Fibroblast of villous mesenchyme (primary cell): ENCODE measurements around the gene MDM2. TPM values are rescaled to one million over a fixed set of nuclear protein-coding genes. Genes with fewer than 3 reads are reported as not detected.

Experiments used
- DNase-seq: peaks from one replicate; pipeline ENCODE4 v3.0.0-alpha.2; 2010; ENCODE audit warnings: low read depth
- H3K4me3 ChIP-seq: 2 replicates; pipeline ENCODE4 v1.5.1; 2011; ENCODE audit warnings: low read depth, mild to moderate bottlenecking, low read length
- CTCF ChIP-seq: IDR thresholded peaks from 2 replicates; pipeline ENCODE4 v1.5.1; 2012; ENCODE audit warnings: low read depth, mild to moderate bottlenecking, low read length; ENCODE audit not compliant: insufficient read depth
- total RNA-seq: library from RNA; depleted of rRNA; stranded (reverse); fragments of >200 nt; gene quantifications from 2 replicates; pipeline ENCODE4 v1.2.3, GENCODE V29; 2012

MDM2 gene
- total RNA-seq, 1 donor, result 245 TPM

GRCh38 chr12:68773582-68773981, 34.4 kb upstream of the MDM2 start:
- TF ChIP-seq CTCF, result no peak
- DNase-seq, result peak; percentile 32
- H3K4me3 ChIP-seq, result no peak overlapping the region

GRCh38 chr12:68775121-68775630, 32.8 kb upstream of the MDM2 start:
- TF ChIP-seq CTCF, result no peak
- no peak for DNase-seq
- no peak overlapping the region for H3K4me3 ChIP-seq

- no peak for TF ChIP-seq CTCF
- DNase-seq, result no peak
- no peak overlapping the region for H3K4me3 ChIP-seq
Observed at GRCh38 chr12:68776976-68777610, 30.9 kb upstream of the MDM2 start.

- no peak for TF ChIP-seq CTCF
- H3K4me3 ChIP-seq, result no peak overlapping the region
- no peak for DNase-seq
Observed at GRCh38 chr12:68779280-68779679, 28.7 kb upstream of the MDM2 start.

- TF ChIP-seq CTCF, result no peak
- DNase-seq, result no peak
- no peak overlapping the region for H3K4me3 ChIP-seq
Observed at GRCh38 chr12:68780731-68781130, 27.2 kb upstream of the MDM2 start.

- TF ChIP-seq CTCF, result no peak
- DNase-seq, result no peak
- no peak overlapping the region for H3K4me3 ChIP-seq
Observed at GRCh38 chr12:68781728-68782127, 26.2 kb upstream of the MDM2 start.

GRCh38 chr12:68784015-68784414, 24.0 kb upstream of the MDM2 start:
- DNase-seq, result peak; percentile 79
- no peak for TF ChIP-seq CTCF
- no peak overlapping the region for H3K4me3 ChIP-seq
